ENCODE data around the gene ALAS1. TPM values are rescaled to one million over a fixed set of nuclear protein-coding genes. Genes with fewer than 3 reads are reported as not detected.

ALAS1 gene
- total and polyA plus RNA-seq, 2 experiments from 2014 or later: 85.3 to 90.1 TPM

GRCh38 chr3:52210037-52210436 lies 12.1 kb downstream of the ALAS1 start:
- Histone ChIP-seq H2AFZ (no peak overlapping the region), H3K9me2 (replicated peaks; ENCODE audit: insufficient read depth) (no peaks in the 10 kb centered on the region), H3K4me1 (ENCODE audit: insufficient read depth) (peaks cover 18% of the 10 kb centered on the region), H3K79me2 (no peaks in the 10 kb centered on the region), H3K4me2 (no peak overlapping the region), H3K27me3 (no peaks in the 10 kb centered on the region), H3K9me3 (ENCODE audit: low read depth) (no peaks in the 10 kb centered on the region), H3K27ac (peak overlapping the region; percentile 86), H3K36me3 (replicated peaks; ENCODE audit: insufficient read depth, low read depth) (peaks cover under 1% of the 10 kb centered on the region), H4K20me1 (ENCODE audit: insufficient read depth, poor library complexity, severe bottlenecking) (no peaks in the 10 kb centered on the region), H3K4me3 (no peak overlapping the region)
- DNase-seq (ENCODE audit: low spot score): no peak
- TF ChIP-seq EZH2phosphoT487 (IDR thresholded peaks at IDR 0.05; ENCODE audit: low read depth, severe bottlenecking, unreplicated experiment) (no peak), CTCF (IDR thresholded peaks at IDR 0.05; ENCODE audit: poor library complexity) (no peak), EZH2 (IDR thresholded peaks at IDR 0.05; ENCODE audit: borderline replicate concordance) (no peak)

- peak overlapping the region; percentile 5 for H3K4me2 ChIP-seq
- no peak for TF ChIP-seq EZH2phosphoT487 (IDR thresholded peaks at IDR 0.05; ENCODE audit: low read depth, severe bottlenecking, unreplicated experiment)
- no peak for TF ChIP-seq EZH2 (IDR thresholded peaks at IDR 0.05; ENCODE audit: borderline replicate concordance)
- no peak for TF ChIP-seq CTCF (IDR thresholded peaks at IDR 0.05; ENCODE audit: poor library complexity)
- H3K79me2 ChIP-seq: no peaks in the 10 kb centered on the region
- peaks cover 18% of the 10 kb centered on the region for H3K4me1 ChIP-seq (ENCODE audit: insufficient read depth)
- H3K36me3 ChIP-seq (replicated peaks; ENCODE audit: insufficient read depth, low read depth): no peaks in the 10 kb centered on the region
- H3K27me3 ChIP-seq: no peaks in the 10 kb centered on the region
- no peak overlapping the region for H3K4me3 ChIP-seq
- WGBS (ENCODE audit: low lambda C conversion rate, missing lambda C conversion rate): 57% methylated on average over 6 of the region's 6 CpGs
- H3K9me2 ChIP-seq (replicated peaks; ENCODE audit: insufficient read depth): no peaks in the 10 kb centered on the region
- H4K20me1 ChIP-seq (ENCODE audit: insufficient read depth, poor library complexity, severe bottlenecking): no peaks in the 10 kb centered on the region
- peak; percentile 77 for DNase-seq (ENCODE audit: low spot score)
- H3K27ac ChIP-seq: peak overlapping the region; percentile 86
- H2AFZ ChIP-seq: no peak overlapping the region
- H3K9me3 ChIP-seq (ENCODE audit: low read depth): no peaks in the 10 kb centered on the region
Measured at GRCh38 chr3:52210550-52211046, 12.6 kb downstream of the ALAS1 start.

- Histone ChIP-seq H3K27me3 (no peaks in the 10 kb centered on the region), H4K20me1 (ENCODE audit: insufficient read depth, poor library complexity, severe bottlenecking) (no peaks in the 10 kb centered on the region), H3K9me3 (ENCODE audit: low read depth) (no peaks in the 10 kb centered on the region), H3K4me1 (ENCODE audit: insufficient read depth) (peaks cover 18% of the 10 kb centered on the region), H3K36me3 (replicated peaks; ENCODE audit: insufficient read depth, low read depth) (no peaks in the 10 kb centered on the region), H2AFZ (no peak overlapping the region), H3K27ac (peak overlapping the region; percentile 84), H3K4me2 (peak overlapping the region; percentile 5), H3K4me3 (no peak overlapping the region), H3K79me2 (no peaks in the 10 kb centered on the region), H3K9me2 (replicated peaks; ENCODE audit: insufficient read depth) (no peaks in the 10 kb centered on the region)
- no peak for DNase-seq (ENCODE audit: low spot score)
- 95% methylated on average over 18 of the region's 18 CpGs for WGBS (ENCODE audit: low lambda C conversion rate, missing lambda C conversion rate)
- TF ChIP-seq CTCF (IDR thresholded peaks at IDR 0.05; ENCODE audit: poor library complexity) (no peak), EZH2phosphoT487 (IDR thresholded peaks at IDR 0.05; ENCODE audit: low read depth, severe bottlenecking, unreplicated experiment) (no peak), EZH2 (IDR thresholded peaks at IDR 0.05; ENCODE audit: borderline replicate concordance) (no peak)
Measured at GRCh38 chr3:52211268-52211891, 13.4 kb downstream of the ALAS1 start.
